Fibroblast of villous mesenchyme (primary cell): Measurements from ENCODE around the gene SYT14. TPM values are rescaled to one million over a fixed set of nuclear protein-coding genes. Genes with fewer than 3 reads are reported as not detected.
"Not testable (repeated sequence)": the region's sequence is repeated elsewhere in the genome, so short reads cannot be mapped to it uniquely, and the experiment has no call there.

Source experiments
- DNase-seq: peaks from one replicate; pipeline ENCODE4 v3.0.0-alpha.2; 2010; ENCODE audit warnings: low read depth
- H3K4me3 ChIP-seq: 2 replicates; pipeline ENCODE4 v1.5.1; 2011; ENCODE audit warnings: low read depth, mild to moderate bottlenecking, low read length
- CTCF ChIP-seq: IDR thresholded peaks from 2 replicates; pipeline ENCODE4 v1.5.1; 2012; ENCODE audit warnings: low read depth, mild to moderate bottlenecking, low read length; ENCODE audit not compliant: insufficient read depth
- total RNA-seq: library from RNA; depleted of rRNA; stranded (reverse); fragments of >200 nt; gene quantifications from 2 replicates; pipeline ENCODE4 v1.2.3, GENCODE V29; 2012

The SYT14 gene
- total RNA-seq, 1 donor = 3.9 TPM

GRCh38 chr1:209899948-209900347 is 38.1 kb upstream of the SYT14 start:
- no peak for DNase-seq
- no peak overlapping the region for H3K4me3 ChIP-seq

GRCh38 chr1:209900734-209901133 is 37.3 kb upstream of the SYT14 start:
- no peak overlapping the region for H3K4me3 ChIP-seq
- peak; percentile 38 for DNase-seq
- no peak for TF ChIP-seq CTCF

More at GRCh38 chr1:209899948-209900347, 38.1 kb upstream of the SYT14 start:
- TF ChIP-seq CTCF = peak; percentile 36

GRCh38 chr1:209901211-209901610 is 36.8 kb upstream of the SYT14 start:
- no peak for TF ChIP-seq CTCF
- DNase-seq = no peak
- no peak overlapping the region for H3K4me3 ChIP-seq

- H3K4me3 ChIP-seq, DNase-seq: not testable (repeated sequence)
These were observed 33.2 kb upstream of the SYT14 start for GRCh38 chr1:209904774-209905173.

GRCh38 chr1:209911746-209912145 is 26.3 kb upstream of the SYT14 start:
- no peak overlapping the region for H3K4me3 ChIP-seq
- no peak for TF ChIP-seq CTCF
- no peak for DNase-seq

- no peak overlapping the region for H3K4me3 ChIP-seq
- no peak for DNase-seq
- TF ChIP-seq CTCF = no peak
These were observed 25.7 kb upstream of the SYT14 start for GRCh38 chr1:209912306-209912705.

- DNase-seq, H3K4me3 ChIP-seq: not testable (repeated sequence)
These were observed 18.4 kb upstream of the SYT14 start for GRCh38 chr1:209919637-209920036.

- no peak for TF ChIP-seq CTCF
- no peak for DNase-seq
- H3K4me3 ChIP-seq = no peak overlapping the region
These were observed 17.2 kb upstream of the SYT14 start for GRCh38 chr1:209920844-209921243.
